ENCODE data around the gene IRF2. TPM values are rescaled to one million over a fixed set of nuclear protein-coding genes. Genes with fewer than 3 reads are reported as not detected.

Gene IRF2
- total and polyA plus RNA-seq, 2 experiments from 2014 or later, result 4.0 to 12.0 TPM

GRCh38 chr4:184499996-184500395, 25.6 kb upstream of the IRF2 start:
- H3K36me3 ChIP-seq, result no peaks in the 10 kb centered on the region
- no peak overlapping the region for H3K4me3 ChIP-seq
- H3K27me3 ChIP-seq, result no peaks in the 10 kb centered on the region
- no peaks in the 10 kb centered on the region for H3K9me3 ChIP-seq (ENCODE audit: low read depth)
- H3K27ac ChIP-seq, result no peak overlapping the region
- no peaks in the 10 kb centered on the region for H3K4me1 ChIP-seq (ENCODE audit: low read depth)
- no peak for TF ChIP-seq CTCF (IDR thresholded peaks at IDR 0.05; ENCODE audit: low read depth, low read length)
- DNase-seq (ENCODE audit: low read depth in 1 of 2, low spot score in 1 of 2), result no peak

GRCh38 chr4:184498598-184498997, 24.2 kb upstream of the IRF2 start:
- no peak overlapping the region for H3K27ac ChIP-seq
- H3K27me3 ChIP-seq, result no peaks in the 10 kb centered on the region
- H3K9me3 ChIP-seq (ENCODE audit: low read depth), result no peaks in the 10 kb centered on the region
- no peaks in the 10 kb centered on the region for H3K36me3 ChIP-seq
- no peak for DNase-seq (ENCODE audit: low read depth in 1 of 2, low spot score in 1 of 2)
- no peak for TF ChIP-seq CTCF (IDR thresholded peaks at IDR 0.05; ENCODE audit: low read depth, low read length)
- no peak overlapping the region for H3K4me3 ChIP-seq
- no peaks in the 10 kb centered on the region for H3K4me1 ChIP-seq (ENCODE audit: low read depth)

- Histone ChIP-seq H3K27ac (no peak overlapping the region), H3K27me3 (no peaks in the 10 kb centered on the region), H3K4me1 (ENCODE audit: low read depth) (no peaks in the 10 kb centered on the region), H3K4me3 (no peak overlapping the region), H3K9me3 (ENCODE audit: low read depth) (no peaks in the 10 kb centered on the region), H3K36me3 (no peaks in the 10 kb centered on the region)
- no peak for DNase-seq (ENCODE audit: low read depth in 1 of 2, low spot score in 1 of 2)
- TF ChIP-seq CTCF (IDR thresholded peaks at IDR 0.05; ENCODE audit: low read depth, low read length), result no peak
These were observed 15.4 kb upstream of the IRF2 start for GRCh38 chr4:184489771-184490170.

GRCh38 chr4:184487503-184487902, 13.2 kb upstream of the IRF2 start:
- no peak for TF ChIP-seq CTCF (IDR thresholded peaks at IDR 0.05; ENCODE audit: low read depth, low read length)
- H3K27ac ChIP-seq, result no peak overlapping the region
- no peaks in the 10 kb centered on the region for H3K36me3 ChIP-seq
- no peaks in the 10 kb centered on the region for H3K4me1 ChIP-seq (ENCODE audit: low read depth)
- no peak overlapping the region for H3K4me3 ChIP-seq
- H3K27me3 ChIP-seq, result no peaks in the 10 kb centered on the region
- H3K9me3 ChIP-seq (ENCODE audit: low read depth), result no peaks in the 10 kb centered on the region
- DNase-seq (ENCODE audit: low read depth in 1 of 2, low spot score in 1 of 2), result no peak

- TF ChIP-seq CTCF (IDR thresholded peaks at IDR 0.05; ENCODE audit: low read depth, low read length), result no peak
These were observed 10.9 kb upstream of the IRF2 start for GRCh38 chr4:184485279-184485678.

GRCh38 chr4:184481544-184481943, 7.2 kb upstream of the IRF2 start:
- H3K4me3 ChIP-seq, result no peak overlapping the region
- H3K9me3 ChIP-seq (ENCODE audit: low read depth), result no peaks in the 10 kb centered on the region
- H3K36me3 ChIP-seq, result no peaks in the 10 kb centered on the region
- no peak for TF ChIP-seq CTCF (IDR thresholded peaks at IDR 0.05; ENCODE audit: low read depth, low read length)
- H3K4me1 ChIP-seq (ENCODE audit: low read depth), result no peaks in the 10 kb centered on the region
- no peak overlapping the region for H3K27ac ChIP-seq
- no peak for DNase-seq (ENCODE audit: low read depth in 1 of 2, low spot score in 1 of 2)
- no peaks in the 10 kb centered on the region for H3K27me3 ChIP-seq

More at GRCh38 chr4:184485279-184485678, 10.9 kb upstream of the IRF2 start:
- Histone ChIP-seq H3K36me3 (no peaks in the 10 kb centered on the region), H3K27ac (no peak overlapping the region), H3K4me3 (no peak overlapping the region), H3K9me3 (ENCODE audit: low read depth) (no peaks in the 10 kb centered on the region), H3K4me1 (ENCODE audit: low read depth) (no peaks in the 10 kb centered on the region), H3K27me3 (no peaks in the 10 kb centered on the region)
- no peak for DNase-seq (ENCODE audit: low read depth in 1 of 2, low spot score in 1 of 2)
